ENCODE results near the gene PLEKHH1. TPM values are rescaled to one million over a fixed set of nuclear protein-coding genes. Genes with fewer than 3 reads are reported as not detected.

Gene PLEKHH1
- total RNA-seq, 1 donor from 2014 or later = 3.3 TPM

GRCh38 chr14:67513631-67514108 lies 19.4 kb upstream of the PLEKHH1 start:
- no peak overlapping the region for H3K27ac ChIP-seq (ENCODE audit: low read depth, low read length)

GRCh38 chr14:67514203-67514607 lies 18.9 kb upstream of the PLEKHH1 start:
- no peak for FAIRE-seq
- peaks cover 33% of the 10 kb centered on the region for H3K27me3 ChIP-seq (ENCODE audit: insufficient read depth, low read length)
- H3K27ac Mint-ChIP-seq (ENCODE audit: unreplicated experiment) = peak overlapping the region; percentile 47

More at GRCh38 chr14:67513631-67514108, 19.4 kb upstream of the PLEKHH1 start:
- no peaks in the 10 kb centered on the region for H3K79me2 ChIP-seq (ENCODE audit: insufficient read depth, low read length)
- H3K27me3 ChIP-seq (ENCODE audit: insufficient read depth, low read length) = peaks cover 28% of the 10 kb centered on the region
- H3K27ac Mint-ChIP-seq (ENCODE audit: unreplicated experiment) = peak overlapping the region; percentile 47
- H3K9me3 Mint-ChIP-seq (ENCODE audit: unreplicated experiment) = no peaks in the 10 kb centered on the region
- peak overlapping the region; percentile 67 for H3K4me3 Mint-ChIP-seq (ENCODE audit: unreplicated experiment)
- H3K4me3 ChIP-seq (ENCODE audit: insufficient read depth, low read depth, low read length) = no peak overlapping the region
- no peaks in the 10 kb centered on the region for H3K9me3 ChIP-seq (ENCODE audit: insufficient read depth, low read depth, low read length)
- H3K27me3 Mint-ChIP-seq (ENCODE audit: low read depth, unreplicated experiment) = peaks cover 37% of the 10 kb centered on the region
- peaks cover 13% of the 10 kb centered on the region for H3K4me1 Mint-ChIP-seq (ENCODE audit: low read depth, unreplicated experiment)
- H3K4me1 ChIP-seq (ENCODE audit: insufficient read depth, low read length) = no peaks in the 10 kb centered on the region
- no peak overlapping the region for H2AFZ ChIP-seq (ENCODE audit: low read depth, low read length)
- DNase-seq (ENCODE audit: low read depth) (no peak), FAIRE-seq (no peak)
- H4K20me1 ChIP-seq (ENCODE audit: insufficient read depth, low read length) = no peaks in the 10 kb centered on the region
- no peak overlapping the region for H3K4me2 ChIP-seq (ENCODE audit: low read length)
- no peaks in the 10 kb centered on the region for H3K36me3 Mint-ChIP-seq (ENCODE audit: low read depth, unreplicated experiment)
- H3K9ac ChIP-seq (ENCODE audit: low read length) = no peak overlapping the region
- TF ChIP-seq CTCF (IDR thresholded peaks at IDR 0.05; ENCODE audit: insufficient read depth, low read depth, low read length) (no peak), EZH2 (IDR thresholded peaks at IDR 0.05; ENCODE audit: insufficient read depth, low read length) (no peak)
- H3K36me3 ChIP-seq (ENCODE audit: insufficient read depth, low read length) = no peaks in the 10 kb centered on the region

More at GRCh38 chr14:67514203-67514607, 18.9 kb upstream of the PLEKHH1 start:
- Mint-ChIP-seq H3K4me1 (ENCODE audit: low read depth, unreplicated experiment) (peaks cover 13% of the 10 kb centered on the region), H3K27me3 (ENCODE audit: low read depth, unreplicated experiment) (peaks cover 42% of the 10 kb centered on the region), H3K9me3 (ENCODE audit: unreplicated experiment) (no peaks in the 10 kb centered on the region), H3K36me3 (ENCODE audit: low read depth, unreplicated experiment) (no peaks in the 10 kb centered on the region), H3K4me3 (ENCODE audit: unreplicated experiment) (peak overlapping the region; percentile 67)
- Histone ChIP-seq H3K9me3 (ENCODE audit: insufficient read depth, low read depth, low read length) (no peaks in the 10 kb centered on the region), H3K4me3 (ENCODE audit: insufficient read depth, low read depth, low read length) (no peak overlapping the region), H3K4me1 (ENCODE audit: insufficient read depth, low read length) (no peaks in the 10 kb centered on the region), H3K27ac (ENCODE audit: low read depth, low read length) (no peak overlapping the region), H3K4me2 (ENCODE audit: low read length) (peak overlapping the region; percentile 89), H3K79me2 (ENCODE audit: insufficient read depth, low read length) (no peaks in the 10 kb centered on the region), H4K20me1 (ENCODE audit: insufficient read depth, low read length) (no peaks in the 10 kb centered on the region), H3K36me3 (ENCODE audit: insufficient read depth, low read length) (no peaks in the 10 kb centered on the region), H3K9ac (ENCODE audit: low read length) (no peak overlapping the region), H2AFZ (ENCODE audit: low read depth, low read length) (peak overlapping the region; percentile 79)
- no peak for TF ChIP-seq CTCF (IDR thresholded peaks at IDR 0.05; ENCODE audit: insufficient read depth, low read depth, low read length)
- no peak for DNase-seq (ENCODE audit: low read depth)
